Effector memory CD4-positive, alpha-beta T cell (primary cell): ENCODE data around the gene TRIM64.
"Not testable (repeated sequence)": the region's sequence is repeated elsewhere in the genome, so short reads cannot be mapped to it uniquely, and the experiment has no call there.

Experiments used
- DNase-seq, 3 donors: peaks; one replicate each; pipeline ENCODE4 v3.0.0-alpha.2; 2020
- H3K27ac ChIP-seq: 2 replicates; pipeline ENCODE4 v1.7.0; 2013; ENCODE audit warnings: mild to moderate bottlenecking, low read length, moderate library complexity; ENCODE audit not compliant: insufficient read depth, poor library complexity, severe bottlenecking
- H3K27me3 ChIP-seq: replicated peaks from 2 replicates; pipeline ENCODE4 v1.7.0; 2013; ENCODE audit warnings: mild to moderate bottlenecking, low read length; ENCODE audit not compliant: insufficient read depth, control insufficient read depth, poor library complexity, severe bottlenecking
- H3K36me3 ChIP-seq: 2 replicates; pipeline ENCODE4 v1.7.0; 2013; ENCODE audit warnings: mild to moderate bottlenecking, low read length, moderate library complexity; ENCODE audit not compliant: control insufficient read depth, insufficient read depth
- H3K4me1 ChIP-seq: 2 replicates; pipeline ENCODE4 v1.7.0; 2013; ENCODE audit warnings: low read length, mild to moderate bottlenecking; ENCODE audit not compliant: control insufficient read depth, insufficient read depth, poor library complexity, severe bottlenecking
- H3K4me3 ChIP-seq: 2 replicates; pipeline ENCODE4 v1.7.0; 2013; ENCODE audit warnings: low read length, low read depth, mild to moderate bottlenecking; ENCODE audit not compliant: insufficient read depth, poor library complexity, severe bottlenecking
- H3K9me3 ChIP-seq: 2 replicates; pipeline ENCODE4 v1.7.0; 2013; ENCODE audit warnings: mild to moderate bottlenecking, low read length, moderate library complexity; ENCODE audit not compliant: control insufficient read depth
- total RNA-seq, 3 donors: gene quantifications; one replicate each; lab custom pipeline; 2026; lab: John Stamatoyannopoulos, UW

Gene TRIM64, protein sequence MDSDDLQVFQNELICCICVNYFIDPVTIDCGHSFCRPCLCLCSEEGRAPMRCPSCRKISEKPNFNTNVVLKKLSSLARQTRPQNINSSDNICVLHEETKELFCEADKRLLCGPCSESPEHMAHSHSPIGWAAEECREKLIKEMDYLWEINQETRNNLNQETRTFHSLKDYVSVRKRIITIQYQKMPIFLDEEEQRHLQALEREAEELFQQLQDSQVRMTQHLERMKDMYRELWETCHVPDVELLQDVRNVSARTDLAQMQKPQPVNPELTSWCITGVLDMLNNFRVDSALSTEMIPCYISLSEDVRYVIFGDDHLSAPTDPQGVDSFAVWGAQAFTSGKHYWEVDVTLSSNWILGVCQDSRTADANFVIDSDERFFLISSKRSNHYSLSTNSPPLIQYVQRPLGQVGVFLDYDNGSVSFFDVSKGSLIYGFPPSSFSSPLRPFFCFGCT
- 0 reads per million in 3 donors for total RNA-seq

DNA sequence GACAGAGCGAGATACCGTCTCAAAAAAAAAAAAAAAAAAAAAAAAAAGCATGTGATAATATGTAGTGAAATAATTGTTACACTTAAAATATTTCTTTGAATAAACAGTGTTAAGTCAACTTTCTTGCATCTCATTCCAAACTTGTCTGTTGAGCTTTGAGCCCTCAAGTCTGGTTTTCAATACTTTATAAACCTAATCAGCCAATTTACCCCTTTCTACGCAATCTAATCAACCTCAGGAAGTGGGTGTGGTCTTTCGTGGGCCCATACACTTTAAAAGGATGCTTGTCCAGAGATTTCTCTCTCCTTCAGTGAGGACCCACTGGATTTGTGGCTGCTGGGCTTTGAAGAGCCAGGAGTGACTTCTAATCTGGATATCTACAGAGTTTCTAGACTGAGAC is at the start of gene TRIM64:
TRIM64 (plus strand) TSS at position 301 of the 400 bp plus-strand sequence. CDS start 2,467 bp downstream, outside the sequence.
- H3K27ac ChIP-seq, H3K27me3 ChIP-seq, H3K36me3 ChIP-seq, H3K4me3 ChIP-seq, DNase-seq, H3K4me1 ChIP-seq, H3K9me3 ChIP-seq: not testable (repeated sequence)

DNA sequence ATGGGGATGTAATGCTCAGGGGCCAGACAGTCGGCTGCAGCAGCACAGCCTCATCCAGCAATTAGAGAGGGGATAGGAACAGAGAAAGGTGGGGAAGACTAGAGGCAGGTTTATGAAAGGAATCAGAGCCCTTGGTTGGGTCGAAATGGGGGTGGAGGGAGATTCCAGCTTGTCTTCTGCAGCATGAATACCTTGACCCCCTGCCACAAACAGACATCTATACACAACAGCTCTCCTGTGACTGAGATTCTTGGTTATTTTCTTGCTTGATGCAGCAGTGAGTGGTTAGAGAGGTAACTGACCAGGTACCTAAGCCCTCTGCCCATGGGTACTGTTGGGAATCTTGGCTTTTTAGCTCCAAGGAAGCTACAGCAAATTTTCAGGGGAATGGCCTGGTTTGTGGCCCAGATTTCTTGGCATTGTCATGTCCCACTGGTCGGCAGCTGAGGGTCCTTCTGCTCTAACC is 43.6 kb upstream of the TRIM64 start, which contains the start of gene TRIM49D1:
TRIM49D1 (minus strand) TSS at position 51 of the 466 bp plus-strand sequence. CDS start 4,535 bp downstream, outside the sequence.
- Histone ChIP-seq H3K9me3 (no peaks in the 10 kb centered on the region), H3K36me3 (no peaks in the 10 kb centered on the region), H3K27ac (no peak within 1 kb of the TSS), H3K4me1 (no peaks in the 10 kb centered on the region), H3K4me3 (no peak within 1 kb of the TSS), H3K27me3 (no peaks in the 10 kb centered on the region)
- no peak for DNase-seq

DNA sequence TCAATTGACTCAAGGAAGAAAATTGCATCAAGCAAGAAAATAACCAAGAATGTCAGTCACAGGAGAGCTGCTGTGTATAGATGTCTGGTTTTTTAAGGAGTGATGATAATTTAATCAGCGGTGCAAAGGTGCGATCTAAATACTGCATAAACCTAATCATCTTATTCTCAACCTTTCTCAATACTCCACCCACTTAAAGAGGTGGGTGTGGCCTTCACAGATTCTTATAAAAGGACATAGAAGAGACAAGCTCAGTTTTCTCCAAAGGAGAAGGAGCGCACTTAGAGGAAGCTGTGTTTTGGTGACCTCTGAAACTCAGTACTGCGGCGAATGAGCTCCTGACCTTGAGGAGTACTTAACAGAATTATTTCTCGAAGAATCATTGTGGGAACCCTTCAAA is 42.1 kb upstream of the TRIM64 start, which contains the start of gene TRIM49D2:
TRIM49D2 (plus strand) TSS at position 301 of the 400 bp plus-strand sequence. CDS start 2,698 bp downstream, outside the sequence.
- not testable (repeated sequence) for H3K27ac ChIP-seq, H3K4me1 ChIP-seq, H3K27me3 ChIP-seq, H3K9me3 ChIP-seq, H3K36me3 ChIP-seq, DNase-seq, H3K4me3 ChIP-seq

DNA sequence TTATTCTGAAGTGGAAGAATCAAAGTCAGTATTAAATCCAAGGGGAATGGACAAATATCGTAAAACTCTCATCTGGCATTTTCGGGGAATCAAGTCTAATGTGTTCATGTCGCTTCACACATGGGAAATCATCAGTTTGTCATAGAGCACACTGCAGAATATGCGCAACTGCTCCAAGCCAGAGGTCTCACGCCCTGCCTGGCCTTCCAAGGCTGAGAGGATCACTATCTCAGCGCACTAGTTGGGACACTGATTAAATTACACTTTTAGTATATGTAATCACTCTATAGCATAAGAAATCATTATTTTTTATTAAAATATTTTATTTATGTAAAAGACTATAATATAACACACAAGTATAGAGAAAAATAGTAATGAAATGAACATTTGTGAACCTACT is 5.0 kb upstream of the TRIM64 start:
- not testable (repeated sequence) for H3K27me3 ChIP-seq, H3K4me1 ChIP-seq, DNase-seq, H3K9me3 ChIP-seq, H3K4me3 ChIP-seq, H3K36me3 ChIP-seq, H3K27ac ChIP-seq
